Parathyroid adenoma (tissue), 2 donors: ENCODE data around the gene POTEF.
"Not testable (repeated sequence)": the region's sequence is repeated elsewhere in the genome, so short reads cannot be mapped to it uniquely, and the experiment has no call there.

Experiments used
- H2AFZ ChIP-seq: fragments of 300-600 bp; sonication (generic); one replicate; pipeline ENCODE4 v1.7.0; 2017; ENCODE audit warnings: antibody characterized with exemption, mild to moderate bottlenecking
- H3K27ac ChIP-seq: fragments of 300-600 bp; sonication (generic); one replicate; pipeline ENCODE4 v1.7.0; 2017
- H3K27me3 ChIP-seq: fragments of 300-600 bp; sonication (generic); one replicate; pipeline ENCODE4 v1.7.0; 2017; ENCODE audit warnings: low read length; ENCODE audit not compliant: control insufficient read depth, insufficient read depth
- H3K36me3 ChIP-seq: fragments of 300-600 bp; sonication (generic); one replicate; pipeline ENCODE4 v1.7.0; 2017; ENCODE audit warnings: low read length; ENCODE audit not compliant: control insufficient read depth, insufficient read depth
- H3K4me1 ChIP-seq: fragments of 300-600 bp; sonication (generic); one replicate; pipeline ENCODE4 v1.7.0; 2017; ENCODE audit warnings: control low read depth
- H3K4me2 ChIP-seq: fragments of 300-600 bp; sonication (generic); one replicate; pipeline ENCODE4 v1.7.0; 2017; ENCODE audit warnings: low read length
- H3K4me3 ChIP-seq: fragments of 300-600 bp; sonication (generic); one replicate; pipeline ENCODE4 v1.7.0; 2017; ENCODE audit warnings: low read depth, low read length
- H3K79me2 ChIP-seq: fragments of 300-600 bp; sonication (generic); one replicate; pipeline ENCODE4 v1.7.0; 2017; ENCODE audit warnings: control low read depth
- H3K9ac ChIP-seq: fragments of 300-600 bp; sonication (generic); one replicate; pipeline ENCODE4 v1.7.0; 2017; ENCODE audit warnings: mild to moderate bottlenecking
- H3K9me3 ChIP-seq: fragments of 300-600 bp; sonication (generic); one replicate; pipeline ENCODE4 v1.7.0; 2017; ENCODE audit warnings: low read length; ENCODE audit not compliant: control insufficient read depth
- TF ChIP-seq, protein P1 (sequence below): fragments of 300-600 bp; sonication (generic); IDR thresholded peaks from one replicate; pipeline ENCODE4 v1.7.0; 2017; ENCODE audit warnings: antibody characterized with exemption, mild to moderate bottlenecking
- donor health status: primary hyperparathyroidism.

The POTEF gene

DNA sequence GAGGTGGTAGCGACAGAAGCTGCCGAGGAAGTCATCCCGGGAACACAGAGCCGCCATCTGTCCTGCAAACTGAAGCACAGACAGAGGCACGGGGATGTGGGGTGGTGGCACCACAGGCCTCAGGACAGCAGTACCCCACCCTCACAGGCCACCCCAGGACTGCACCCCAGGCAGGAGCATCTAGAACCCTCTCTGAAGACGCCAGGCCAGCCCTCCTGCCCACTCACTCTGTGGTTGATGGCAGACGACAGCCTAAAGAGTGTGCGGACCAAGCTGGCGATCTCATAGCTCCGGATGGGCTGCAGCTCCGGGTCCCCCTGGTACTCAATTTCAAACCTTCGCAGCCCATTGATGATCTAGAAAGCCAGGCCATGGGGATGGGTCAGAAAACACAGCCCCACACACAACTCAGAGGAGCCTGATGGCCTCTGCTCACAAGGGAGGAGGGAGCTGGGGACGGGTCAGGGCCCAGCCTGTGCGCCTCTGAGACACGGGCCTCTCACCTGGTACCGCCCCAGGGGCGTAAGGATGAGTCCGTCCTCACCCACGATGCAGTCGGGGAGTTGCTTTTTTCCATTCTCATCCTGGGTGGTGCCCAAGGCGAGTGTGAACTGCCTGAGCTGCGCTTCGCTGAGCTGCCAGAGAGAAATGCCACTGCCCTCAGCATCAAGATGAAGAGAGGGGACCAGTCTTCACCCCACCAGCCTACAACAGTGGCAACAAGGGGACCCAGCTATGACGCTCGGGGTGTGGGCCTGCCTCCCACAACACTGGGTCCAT, 24.0 kb upstream of the POTEF start:
- Histone ChIP-seq H3K27ac (no peak overlapping the region), H2AFZ (no peak overlapping the region), H3K27me3 (no peaks in the 10 kb centered on the region), H3K36me3 (no peaks in the 10 kb centered on the region), H3K9ac (no peak overlapping the region), H3K9me3 (no peaks in the 10 kb centered on the region), H3K4me1 (peaks cover 2% of the 10 kb centered on the region), H3K79me2 (no peaks in the 10 kb centered on the region), H3K4me3 (no peak overlapping the region), H3K4me2 (no peak overlapping the region)
- TF ChIP-seq, protein P1, sequence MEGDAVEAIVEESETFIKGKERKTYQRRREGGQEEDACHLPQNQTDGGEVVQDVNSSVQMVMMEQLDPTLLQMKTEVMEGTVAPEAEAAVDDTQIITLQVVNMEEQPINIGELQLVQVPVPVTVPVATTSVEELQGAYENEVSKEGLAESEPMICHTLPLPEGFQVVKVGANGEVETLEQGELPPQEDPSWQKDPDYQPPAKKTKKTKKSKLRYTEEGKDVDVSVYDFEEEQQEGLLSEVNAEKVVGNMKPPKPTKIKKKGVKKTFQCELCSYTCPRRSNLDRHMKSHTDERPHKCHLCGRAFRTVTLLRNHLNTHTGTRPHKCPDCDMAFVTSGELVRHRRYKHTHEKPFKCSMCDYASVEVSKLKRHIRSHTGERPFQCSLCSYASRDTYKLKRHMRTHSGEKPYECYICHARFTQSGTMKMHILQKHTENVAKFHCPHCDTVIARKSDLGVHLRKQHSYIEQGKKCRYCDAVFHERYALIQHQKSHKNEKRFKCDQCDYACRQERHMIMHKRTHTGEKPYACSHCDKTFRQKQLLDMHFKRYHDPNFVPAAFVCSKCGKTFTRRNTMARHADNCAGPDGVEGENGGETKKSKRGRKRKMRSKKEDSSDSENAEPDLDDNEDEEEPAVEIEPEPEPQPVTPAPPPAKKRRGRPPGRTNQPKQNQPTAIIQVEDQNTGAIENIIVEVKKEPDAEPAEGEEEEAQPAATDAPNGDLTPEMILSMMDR = no peak

DNA sequence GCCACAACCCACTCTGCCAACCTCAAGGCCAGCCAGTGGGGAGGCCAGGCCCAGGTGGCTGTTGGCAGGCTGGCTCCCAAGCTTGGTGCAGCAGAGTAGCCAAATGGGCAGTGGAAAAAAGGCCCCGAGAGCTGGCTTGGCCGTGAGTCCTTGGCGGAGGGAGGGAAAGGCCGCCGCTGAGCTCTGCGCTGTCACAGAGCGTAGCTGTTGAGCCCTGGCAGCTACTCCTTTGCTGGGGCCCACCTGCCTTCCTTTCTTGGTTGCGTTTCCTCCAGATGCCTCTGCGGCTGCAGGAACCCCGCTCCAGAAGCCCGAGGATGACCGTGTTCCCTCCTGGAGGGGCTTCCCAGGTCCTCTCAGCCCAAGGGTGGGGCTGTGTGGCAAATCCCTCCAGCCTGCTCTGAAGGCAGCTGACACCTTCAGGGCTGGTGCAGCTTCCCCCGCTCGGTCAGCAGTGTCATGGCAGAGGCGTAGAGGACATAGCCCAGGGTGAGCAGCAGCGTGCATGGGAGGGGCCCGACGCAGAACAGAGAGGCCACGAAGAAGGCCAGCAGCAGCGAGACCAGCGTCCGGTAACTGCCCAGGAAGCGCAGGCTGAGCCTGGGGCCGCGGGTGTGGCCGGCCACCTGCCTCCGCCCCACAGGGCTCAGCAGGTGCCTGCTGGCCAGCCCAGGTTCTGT, 23.3 kb upstream of the POTEF start:
- H2AFZ ChIP-seq, H3K36me3 ChIP-seq, H3K4me3 ChIP-seq, H3K4me1 ChIP-seq, H3K4me2 ChIP-seq, H3K9me3 ChIP-seq, H3K9ac ChIP-seq, H3K79me2 ChIP-seq, H3K27ac ChIP-seq, H3K27me3 ChIP-seq: not testable (repeated sequence)

DNA sequence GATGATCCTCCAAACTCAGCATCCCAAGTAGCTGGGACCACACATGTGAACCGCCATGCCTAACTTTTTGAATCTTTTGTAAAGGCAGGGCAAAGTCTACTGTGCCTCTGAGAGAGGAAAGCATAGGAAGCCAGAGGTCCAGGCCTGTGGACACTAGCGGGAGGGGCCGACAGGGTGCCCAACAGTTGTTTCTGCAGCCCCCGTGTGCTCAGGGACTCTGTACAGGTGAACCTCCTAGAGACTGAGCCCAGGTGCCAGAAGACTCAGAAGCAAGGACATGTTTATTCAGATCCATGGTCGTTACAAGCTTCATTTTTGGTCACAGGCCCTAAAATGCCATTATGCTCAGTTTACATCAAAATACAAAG, 22.1 kb upstream of the POTEF start:
- H3K79me2 ChIP-seq, H3K9me3 ChIP-seq, H3K27me3 ChIP-seq, H3K4me3 ChIP-seq, H3K4me1 ChIP-seq, H3K27ac ChIP-seq, H3K4me2 ChIP-seq, H3K9ac ChIP-seq, H3K36me3 ChIP-seq, H2AFZ ChIP-seq: not testable (repeated sequence)

DNA sequence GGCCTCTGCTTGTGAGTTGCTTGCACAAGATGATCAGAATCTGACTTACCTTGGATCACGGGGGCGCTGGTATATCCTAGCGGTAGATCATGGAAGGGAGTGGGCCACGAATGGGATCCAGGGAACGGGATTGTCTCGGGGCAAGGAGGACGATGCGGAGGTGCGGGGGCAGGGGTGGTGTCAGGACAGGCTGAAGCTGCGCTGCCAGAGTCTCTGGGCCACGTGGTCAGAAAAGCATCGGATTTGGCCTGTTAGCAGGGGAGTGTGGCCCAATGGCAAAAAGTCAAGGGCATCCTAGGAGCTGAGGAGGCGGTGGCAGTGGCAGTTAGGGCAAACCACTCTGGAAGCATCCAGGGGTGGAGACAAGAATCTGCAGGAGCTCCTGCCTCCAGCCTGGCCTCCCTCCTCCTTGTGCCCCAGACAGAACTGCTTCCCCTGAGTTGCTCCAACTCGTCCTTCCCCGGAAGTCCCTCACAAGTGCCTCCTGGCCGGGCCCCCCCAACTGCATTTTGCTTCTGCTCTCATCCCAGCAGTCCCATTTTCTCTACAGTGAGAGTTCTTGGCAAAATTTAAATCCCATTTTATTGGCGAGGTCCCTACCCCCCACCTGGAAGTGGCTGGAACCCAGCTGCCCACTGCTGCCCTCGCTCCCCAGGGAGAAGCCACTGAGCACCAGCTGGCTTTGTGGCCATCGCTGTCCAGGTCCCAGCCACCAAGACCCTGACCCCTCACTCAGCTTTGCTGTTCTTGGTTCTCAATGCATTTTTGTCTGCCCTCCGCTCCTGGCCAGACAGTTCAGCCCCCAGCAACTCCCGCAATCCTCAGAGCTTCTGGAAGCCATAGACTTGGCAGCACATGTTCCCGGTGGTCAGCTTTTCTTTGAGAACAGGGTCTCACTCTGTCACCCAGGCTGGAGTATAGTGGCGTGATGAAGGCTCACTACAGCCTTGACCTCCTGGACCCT, 21.4 kb upstream of the POTEF start:
- H3K9ac ChIP-seq = no peak overlapping the region
- H3K36me3 ChIP-seq = no peaks in the 10 kb centered on the region
- H2AFZ ChIP-seq = no peak overlapping the region
- TF ChIP-seq, protein P1 = no peak
- H3K79me2 ChIP-seq = no peaks in the 10 kb centered on the region
- H3K4me2 ChIP-seq = no peak overlapping the region
- no peak overlapping the region for H3K27ac ChIP-seq
- H3K4me1 ChIP-seq = peaks cover under 1% of the 10 kb centered on the region
- no peaks in the 10 kb centered on the region for H3K27me3 ChIP-seq
- no peaks in the 10 kb centered on the region for H3K9me3 ChIP-seq
- no peak overlapping the region for H3K4me3 ChIP-seq

DNA sequence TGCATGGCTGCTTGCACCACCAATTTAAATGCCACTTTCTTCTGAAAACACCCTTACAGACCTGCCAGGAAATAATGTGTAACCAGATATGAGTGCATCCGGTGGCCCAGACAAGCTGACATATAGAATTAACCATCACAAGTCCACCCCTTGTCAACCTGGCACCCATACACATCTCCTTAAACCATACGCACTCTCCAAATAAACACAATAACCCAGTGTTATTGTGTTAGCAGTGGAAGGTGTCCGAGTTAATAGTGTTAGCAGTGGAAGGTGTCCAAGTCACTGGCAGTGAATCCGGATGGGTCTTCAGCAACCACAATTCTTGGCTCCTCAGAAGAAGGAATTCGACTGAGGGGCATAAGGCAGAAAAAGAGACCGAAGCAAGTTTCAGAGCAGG, 19.5 kb upstream of the POTEF start:
- not testable (repeated sequence) for H3K27me3 ChIP-seq, H3K4me2 ChIP-seq, H3K36me3 ChIP-seq, H3K4me3 ChIP-seq, H3K27ac ChIP-seq, H3K9ac ChIP-seq, H3K9me3 ChIP-seq, H2AFZ ChIP-seq, H3K79me2 ChIP-seq, H3K4me1 ChIP-seq

DNA sequence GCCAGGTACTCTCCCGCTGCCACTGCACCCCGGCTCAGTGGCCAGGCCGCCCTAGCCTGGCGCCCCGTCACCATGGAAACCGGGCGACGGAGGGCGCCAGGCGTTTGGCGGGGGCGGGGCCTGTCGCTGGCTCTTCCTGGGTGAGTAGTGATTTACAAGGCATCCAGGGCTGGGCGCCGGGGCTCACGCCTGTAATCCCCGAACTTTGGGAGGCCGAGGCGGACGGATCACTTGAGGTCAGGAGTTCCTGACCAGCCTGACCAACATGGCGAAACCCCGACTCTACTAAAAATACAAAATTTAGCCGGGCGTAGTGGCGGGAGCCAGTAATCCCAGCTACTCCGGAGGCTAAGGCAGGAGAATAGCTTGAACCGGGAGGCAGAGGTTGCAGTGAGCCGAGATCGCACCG, 16.0 kb upstream of the POTEF start, which contains the start of gene CCDC74B:
CCDC74B (minus strand) TSS at position 107 of the 409 bp plus-strand sequence. CDS start 116 bp downstream, outside the sequence.
- not testable (repeated sequence) for H3K4me1 ChIP-seq, H3K9ac ChIP-seq, H3K9me3 ChIP-seq, H3K27me3 ChIP-seq, H3K79me2 ChIP-seq, H3K36me3 ChIP-seq
- H3K4me3 ChIP-seq = peak within 1 kb of the TSS; percentile 34
- peak within 1 kb of the TSS; percentile 47 for H3K4me2 ChIP-seq
- peak within 1 kb of the TSS; percentile 83 for H2AFZ ChIP-seq
- peak within 1 kb of the TSS; percentile 62 for H3K27ac ChIP-seq

DNA sequence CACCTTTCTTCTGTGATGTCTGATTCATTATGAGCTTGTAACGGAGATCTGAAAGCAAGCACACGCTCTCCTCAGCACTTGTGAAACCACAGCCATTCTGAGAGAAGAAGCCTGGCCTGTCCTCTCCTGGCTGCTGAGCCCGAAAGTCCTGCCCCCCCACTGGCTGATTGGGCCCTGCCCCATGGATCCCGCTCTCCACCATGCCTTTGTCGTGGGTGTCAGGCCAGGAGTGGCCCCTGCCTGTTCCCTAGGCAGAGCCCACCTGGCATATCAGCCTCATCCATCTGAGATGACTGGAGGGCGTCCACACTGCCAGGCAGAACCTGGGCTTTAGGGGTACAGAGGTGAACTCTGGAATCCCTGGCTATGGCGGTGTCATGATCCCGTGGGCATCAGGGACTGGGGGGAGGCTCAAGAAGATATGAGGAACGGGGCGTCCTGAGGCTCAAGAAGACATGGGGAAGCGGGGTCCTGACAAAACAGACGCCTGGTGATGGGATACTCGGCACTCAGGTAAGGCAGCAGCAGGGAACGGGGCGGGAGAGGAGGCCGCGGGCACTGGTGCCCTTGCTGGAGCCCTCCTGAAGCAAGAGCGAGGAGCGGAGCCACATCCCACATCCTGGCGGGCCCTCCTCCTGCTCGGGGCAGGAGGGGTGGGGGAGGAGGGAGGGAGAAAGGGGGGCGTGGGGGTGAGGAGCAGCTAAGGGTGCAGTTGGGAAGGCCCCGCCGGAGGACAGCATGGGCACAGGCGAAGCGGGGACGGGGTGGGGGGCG, 14.4 kb upstream of the POTEF start:
- not testable (repeated sequence) for H3K79me2 ChIP-seq

DNA sequence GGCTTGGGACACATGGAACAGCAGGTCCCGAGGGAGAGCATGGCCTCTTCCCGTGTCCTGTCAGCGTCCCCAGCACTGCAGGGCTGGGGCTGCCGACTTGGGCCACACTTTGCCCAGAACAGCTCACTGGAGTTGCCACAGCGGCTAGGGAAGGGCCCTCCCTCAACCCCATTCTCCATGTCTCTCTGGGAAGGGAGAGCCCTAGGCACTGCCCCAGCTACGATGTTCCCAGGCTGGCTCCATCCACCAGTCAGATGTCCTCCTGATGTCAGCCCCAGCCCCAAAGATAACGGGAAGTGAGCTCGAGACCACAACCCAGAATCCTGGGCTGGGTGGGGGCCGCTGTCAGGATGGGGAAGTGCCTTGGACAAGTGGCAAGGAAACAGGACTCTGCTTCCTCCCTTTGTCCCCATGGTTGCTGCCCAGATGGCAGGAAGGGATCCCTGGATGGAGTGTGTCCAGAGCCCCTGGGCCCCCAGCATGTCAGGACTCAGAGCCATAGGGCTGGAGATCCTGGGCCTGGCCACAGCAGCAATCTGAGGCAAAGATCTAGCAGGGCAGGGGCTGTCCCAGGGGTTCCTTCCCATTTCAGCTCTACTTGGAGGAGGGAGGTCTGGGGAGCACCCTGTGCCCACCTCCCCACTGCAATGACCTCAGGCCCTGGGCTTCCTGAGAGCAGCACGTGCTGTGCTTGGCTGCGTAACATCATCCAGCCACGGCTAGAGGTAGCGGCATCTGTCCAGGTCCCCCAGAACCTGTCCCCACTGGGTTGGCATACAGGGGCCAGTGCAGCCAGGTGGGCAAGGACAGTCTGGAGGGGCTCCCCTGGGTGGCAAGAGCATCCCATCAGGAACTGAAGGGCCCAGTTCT, 13.6 kb upstream of the POTEF start:
- not testable (repeated sequence) for H3K9me3 ChIP-seq, H3K79me2 ChIP-seq, H3K4me2 ChIP-seq, H3K36me3 ChIP-seq, H3K27me3 ChIP-seq, H3K9ac ChIP-seq, H3K27ac ChIP-seq, H2AFZ ChIP-seq, H3K4me3 ChIP-seq, H3K4me1 ChIP-seq

More for the DNA sequence above, 14.4 kb upstream of the POTEF start:
- not testable (repeated sequence) for H3K9me3 ChIP-seq, H3K9ac ChIP-seq, H3K36me3 ChIP-seq, H3K27ac ChIP-seq, H3K27me3 ChIP-seq, H3K4me1 ChIP-seq
- Histone ChIP-seq H3K4me3 (peak overlapping the region; percentile 16), H2AFZ (peak overlapping the region; percentile 53), H3K4me2 (peak overlapping the region; percentile 59)
